ENCODE data around the gene ZNF438.
"Not testable (repeated sequence)": the region's sequence is repeated elsewhere in the genome, so short reads cannot be mapped to it uniquely, and the experiment has no call there.

ZNF438 gene

GRCh38 chr10:30935078-30935477 is 96.6 kb downstream of the ZNF438 start:
- no peak for DNase-seq (ENCODE audit: low spot score)

- no peak for DNase-seq (ENCODE audit: low spot score)
These were observed 100.6 kb downstream of the ZNF438 start for GRCh38 chr10:30931094-30931493.

- DNase-seq (ENCODE audit: low spot score), result no peak
These were observed 101.7 kb downstream of the ZNF438 start for GRCh38 chr10:30929901-30930520.

- DNase-seq (ENCODE audit: low spot score), result not testable (repeated sequence)
These were observed 102.3 kb downstream of the ZNF438 start for GRCh38 chr10:30929311-30929729.

- no peak for DNase-seq (ENCODE audit: low spot score)
These were observed 102.9 kb downstream of the ZNF438 start for GRCh38 chr10:30928742-30929141.

- no peak for DNase-seq (ENCODE audit: low spot score)
These were observed 113.0 kb downstream of the ZNF438 start for GRCh38 chr10:30918651-30919050.

GRCh38 chr10:30917789-30918188 is 113.9 kb downstream of the ZNF438 start:
- DNase-seq (ENCODE audit: low spot score), result no peak

- DNase-seq (ENCODE audit: low spot score), result no peak
These were observed 114.6 kb downstream of the ZNF438 start for GRCh38 chr10:30917067-30917466.

GRCh38 chr10:30915146-30915545 is 116.5 kb downstream of the ZNF438 start:
- DNase-seq (ENCODE audit: low spot score), result no peak

- no peak for DNase-seq (ENCODE audit: low spot score)
These were observed 120.3 kb downstream of the ZNF438 start for GRCh38 chr10:30911303-30911863.

- no peak for DNase-seq (ENCODE audit: low spot score)
These were observed 128.1 kb downstream of the ZNF438 start for GRCh38 chr10:30903397-30904138.

GRCh38 chr10:30902621-30903396 is 128.9 kb downstream of the ZNF438 start:
- no peak for DNase-seq (ENCODE audit: low spot score)

GRCh38 chr10:30901487-30901886 is 130.2 kb downstream of the ZNF438 start:
- DNase-seq (ENCODE audit: low spot score), result not testable (repeated sequence)

GRCh38 chr10:30898964-30899363 is 132.7 kb downstream of the ZNF438 start:
- no peak for DNase-seq (ENCODE audit: low spot score)

- DNase-seq (ENCODE audit: low spot score), result no peak
These were observed 134.1 kb downstream of the ZNF438 start for GRCh38 chr10:30897547-30897946.

GRCh38 chr10:30897048-30897447 is 134.6 kb downstream of the ZNF438 start:
- no peak for DNase-seq (ENCODE audit: low spot score)

GRCh38 chr10:30894221-30894620 is 137.4 kb downstream of the ZNF438 start:
- no peak for DNase-seq (ENCODE audit: low spot score)

- DNase-seq (ENCODE audit: low spot score), result no peak
These were observed 138.5 kb downstream of the ZNF438 start for GRCh38 chr10:30893208-30893607.

GRCh38 chr10:30887839-30888238 is 143.8 kb downstream of the ZNF438 start:
- no peak for DNase-seq (ENCODE audit: low spot score)

GRCh38 chr10:30885423-30885822 is 146.2 kb downstream of the ZNF438 start:
- no peak for DNase-seq (ENCODE audit: low spot score)

GRCh38 chr10:30883751-30884150 is 147.9 kb downstream of the ZNF438 start:
- DNase-seq (ENCODE audit: low spot score), result no peak

GRCh38 chr10:30883116-30883515 is 148.5 kb downstream of the ZNF438 start:
- DNase-seq (ENCODE audit: low spot score), result no peak

GRCh38 chr10:30882281-30882680 is 149.4 kb downstream of the ZNF438 start:
- no peak for DNase-seq (ENCODE audit: low spot score)
